GM12878 (cell line): ENCODE results near the gene VPS52. TPM values are rescaled to one million over a fixed set of nuclear protein-coding genes. Genes with fewer than 3 reads are reported as not detected.

Experiments
- ATAC-seq: fragments of 200-7000 bp; cut with Tn5 transposase; 3 replicates; pipeline ENCODE4 v1.9.1; 2020; ENCODE audit warnings: mild to moderate bottlenecking, moderate library complexity
- BruUV-seq: library from RNA; stranded (reverse); fragments of 400-500 nt; replicated peaks from 2 replicates; lab custom pipeline; 2021; lab: Mats Ljungman, UMichigan
- CTCF ChIA-PET: fragments of 300-600 bp; sonication (Branson Sonifier 250); formaldehyde crosslinking; extraction: SDS; loops from one replicate; lab custom pipeline; 2021; ENCODE audit warnings: inconsistent platforms; lab: Yijun Ruan, JAX
- POLR2A ChIA-PET: fragments of 350-600 bp; formaldehyde crosslinking; extraction: SDS; loops from one replicate; lab custom pipeline; 2021; ENCODE audit warnings: inconsistent platforms; lab: Charles Lee
- RAD21 ChIA-PET: fragments of 300-600 bp; sonication (Branson Sonifier 250); formaldehyde crosslinking; loops from one replicate; lab custom pipeline; 2023; ENCODE audit warnings: antibody characterized with exemption; ENCODE audit not compliant: unreplicated experiment; lab: Charles Lee
- SMC1A ChIA-PET: fragments of 300-600 bp; sonication (Branson Sonifier 250); formaldehyde crosslinking; loops from one replicate; lab custom pipeline; 2023; ENCODE audit not compliant: unreplicated experiment, uncharacterized antibody; lab: Charles Lee
- DNase-seq: peaks from one replicate; pipeline ENCODE4 v3.0.0-alpha.2; 2011; ENCODE audit warnings: low read depth, low spot score
- FAIRE-seq: peaks from 3 replicates; lab custom pipeline; 2011; peaks lifted over from hg19 to GRCh38; lab: Jason Lieb, UNC
- H2AFZ ChIP-seq: 2 replicates; pipeline ENCODE4 v1.6.0; 2011; ENCODE audit warnings: low read depth, low read length, control low read depth; ENCODE audit not compliant: control insufficient read depth
- H3K27ac ChIP-seq: 2 replicates; pipeline ENCODE4 v1.5.1; 2011; ENCODE audit warnings: control low read depth; ENCODE audit not compliant: control insufficient read depth, insufficient read depth
- H3K27me3 ChIP-seq, 2 experiments: replicated peaks in 1 of 2; 2 replicates each; pipeline versions ENCODE4 v1.6.0 to v1.6.1; 2011; ENCODE audit warnings: low read length in 1 of 2; ENCODE audit not compliant: control insufficient read depth in 2 of 2, insufficient read depth in 2 of 2
- H3K36me3 ChIP-seq, 2 experiments: 2 replicates each; pipeline ENCODE4 v1.5.1; 2011; ENCODE audit warnings: low read length in 1 of 2; ENCODE audit not compliant: control insufficient read depth in 2 of 2, insufficient read depth in 2 of 2
- H3K4me1 ChIP-seq: 2 replicates; pipeline ENCODE4 v1.6.1; 2011; ENCODE audit warnings: mild to moderate bottlenecking, low read length, moderate library complexity, mixed read lengths; ENCODE audit not compliant: control insufficient read depth, insufficient read depth
- H3K4me2 ChIP-seq: 2 replicates; pipeline ENCODE4 v1.6.0; 2011; ENCODE audit warnings: control low read depth; ENCODE audit not compliant: control insufficient read depth, insufficient read depth
- H3K4me3 ChIP-seq: fragments of 200-600 bp; sonication (generic); 2 replicates; pipeline ENCODE4 v1.5.1; 2016
- H3K79me2 ChIP-seq: 2 replicates; pipeline ENCODE4 v1.6.0; 2011; ENCODE audit warnings: low read length; ENCODE audit not compliant: control insufficient read depth, insufficient read depth
- H3K9ac ChIP-seq: 2 replicates; pipeline ENCODE4 v1.8.0; 2011; ENCODE audit warnings: low read length, control low read depth, mixed read lengths; ENCODE audit not compliant: control insufficient read depth, insufficient read depth
- H3K9me3 ChIP-seq: replicated peaks from 3 replicates; pipeline ENCODE4 v1.5.1; 2011; ENCODE audit warnings: mild to moderate bottlenecking, low read length; ENCODE audit not compliant: control insufficient read depth, insufficient read depth
- H4K20me1 ChIP-seq: 2 replicates; pipeline ENCODE4 v1.6.0; 2011; ENCODE audit not compliant: control insufficient read depth, insufficient read depth
- CEBPZ ChIP-seq: fragments of 150-350 bp; IDR thresholded peaks from 2 replicates; pipeline ENCODE4 v1.6.1; 2016; ENCODE audit warnings: low read depth, low read length
- EED ChIP-seq: sonication (generic); IDR thresholded peaks from 2 replicates; pipeline ENCODE4 v1.6.1; 2016; ENCODE audit warnings: antibody characterized with exemption, low read depth
- GABPA ChIP-seq: IDR thresholded peaks from 2 replicates; pipeline ENCODE4 v1.6.1; 2014; ENCODE audit warnings: antibody characterized with exemption, low read depth, mild to moderate bottlenecking, inconsistent platforms
- LARP7 ChIP-seq: fragments of 450-650 bp; IDR thresholded peaks from 2 replicates; pipeline ENCODE4 v1.6.1; 2017; ENCODE audit warnings: mild to moderate bottlenecking
- NR2F1 ChIP-seq: fragments of 450-650 bp; conservative IDR thresholded peaks from 2 replicates; pipeline ENCODE4 v1.6.1; 2017; ENCODE audit warnings: mild to moderate bottlenecking
- POLR2A ChIP-seq: IDR thresholded peaks from 2 replicates; pipeline ENCODE4 v1.6.1; 2011; ENCODE audit warnings: low read depth, mild to moderate bottlenecking, low read length
- POLR2AphosphoS5 ChIP-seq: IDR thresholded peaks from 2 replicates; pipeline ENCODE4 v1.6.1; 2011; ENCODE audit warnings: mild to moderate bottlenecking, low read length, inconsistent platforms
- POU2F2 ChIP-seq: IDR thresholded peaks from 3 replicates; pipeline ENCODE4 v1.6.1; 2011; ENCODE audit warnings: low read depth, mild to moderate bottlenecking, low read length, borderline replicate concordance
- RBBP5 ChIP-seq: fragments of 200-600 bp; sonication (generic); conservative IDR thresholded peaks from 2 replicates; pipeline ENCODE4 v1.6.1; 2016
- RCOR1 ChIP-seq: conservative IDR thresholded peaks from 2 replicates; pipeline ENCODE4 v1.6.1; 2012; ENCODE audit warnings: low read depth, low read length, improper control_type of control experiment
- SP1 ChIP-seq: IDR thresholded peaks from one replicate; pipeline ENCODE4 v1.6.1; 2011; ENCODE audit warnings: low read depth, low read length
- TAF1 ChIP-seq: IDR thresholded peaks from 2 replicates; pipeline ENCODE4 v1.6.1; 2011; ENCODE audit warnings: mild to moderate bottlenecking, low read depth, low read length, borderline replicate concordance
- USF2 ChIP-seq: IDR thresholded peaks from 2 replicates; pipeline ENCODE4 v1.6.1; 2011; ENCODE audit warnings: low read depth, low read length, improper control_type of control experiment, borderline replicate concordance
- ZBED1 ChIP-seq: IDR thresholded peaks from 2 replicates; pipeline ENCODE4 v1.6.1; 2016; ENCODE audit warnings: borderline replicate concordance
- ZNF207 ChIP-seq: fragments of 450-650 bp; IDR thresholded peaks from 2 replicates; pipeline ENCODE4 v1.6.1; 2014; ENCODE audit warnings: antibody characterized with exemption, mild to moderate bottlenecking, borderline replicate concordance
- ZZZ3 ChIP-seq: IDR thresholded peaks from 2 replicates; pipeline ENCODE4 v1.6.1; 2011; ENCODE audit warnings: low read depth; ENCODE audit not compliant: control insufficient read depth, insufficient read length
- WGBS: methylation state at CpG from one replicate; pipeline ENCODE4 v1.1.6; 2016; ENCODE audit warnings: low lambda C conversion rate; ENCODE audit not compliant: insufficient replicate concordance, insufficient coverage; ENCODE audit errors: missing lambda C conversion rate; 5-methylcytosine and 5-hydroxymethylcytosine counted together
- in situ Hi-C: fragments of 300-500 bp; cut with MboI; formaldehyde crosslinking; loops from 9 replicates; pipeline ENCODE4 v1.14.3; 2018; ENCODE audit warnings: mixed read lengths
- intact Hi-C: fragments of 100-400 bp; cut with micrococcal nuclease; formaldehyde crosslinking; loops from one replicate; pipeline ENCODE4 v1.14.2; 2022; ENCODE audit not compliant: unreplicated experiment
- polyA plus RNA-seq, 11 experiments: library from polyadenylated mRNA; depleted of rRNA in 4 of 11; unstranded in 6 of 11; stranded (reverse) in 5 of 11; fragments of >200 nt; fragmentation: Nextera tagmentation in 4 of 11; fragmentation: Illumina TruSeq in 1 of 11; extraction: Ambion mirVana in 4 of 11; extraction: Trizol in 1 of 11; gene quantifications; 1 replicate in 1 of 11; 2 replicates in 10 of 11; pipeline versions ENCODE4 v1.2.1 to v1.2.3, GENCODE V29; 2011 to 2016; ENCODE audit warnings: inconsistent platforms in 2 of 11, missing spikeins in 2 of 11, low read depth in 1 of 11
- total RNA-seq, 4 experiments: library from RNA; depleted of rRNA in 3 of 4; stranded (reverse); fragments of >200 nt in 3 of 4; fragmentation: Illumina TruSeq in 1 of 4; extraction: Trizol in 1 of 4; gene quantifications; 2 replicates each; pipeline versions ENCODE4 v1.2.1 to v1.2.3, GENCODE V29; 2013 to 2021

VPS52 gene
- total and polyA plus RNA-seq, 10 of the 15 experiments (the other 5 are each of a cell fraction or from before 2014, with no cell fraction given): 11.3 to 52.7 (median 36.7) TPM

- peak; percentile 1 for TF ChIP-seq ZZZ3
- TF ChIP-seq LARP7: peak; percentile 51; the same call in 1 of the 2 replicates
- TF ChIP-seq POLR2A: peak; percentile 11; the same call in 1 of the 2 replicates
- no peak for TF ChIP-seq POU2F2
- TF ChIP-seq POLR2AphosphoS5: peak; percentile 30; the same call in 1 of the 2 replicates
- peak; percentile 28; the same call in 1 of the 2 replicates for TF ChIP-seq RBBP5
- TF ChIP-seq RCOR1: no peak
- no peak for TF ChIP-seq EED
Measured at GRCh38 chr6:33272275-33273128, 826 bp upstream of the VPS52 start (continued).

GRCh38 chr6:33271117-33271467 is 584 bp downstream of the VPS52 start:
- H4K20me1 ChIP-seq: peaks cover 6% of the 10 kb centered on the region
- RAD21 ChIA-PET: interaction anchor here (0.9 to 2.1 kb wide), 9 partner anchors 18 to 308 kb away, joined by 3 to 11 read pairs (median 4); partner anchors contain the start of genes BAK1, PFDN6, RING1 and WDR46
- peak overlapping the region; percentile 97 for H3K27ac ChIP-seq
- H2AFZ ChIP-seq: peak overlapping the region; percentile 97
- in situ Hi-C loops: no loop called here
- 3% methylated on average over 7 of the region's 7 CpGs for WGBS
- H3K9ac ChIP-seq: peak overlapping the region; percentile 81
- H3K4me2 ChIP-seq: peak overlapping the region; percentile 75
- peaks cover 13% of the 10 kb centered on the region for H3K4me1 ChIP-seq
- FAIRE-seq: no peak
- peak overlapping the region; percentile 88 for H3K4me3 ChIP-seq
- peak; percentile 42 for ATAC-seq
- H3K9me3 ChIP-seq: no peaks in the 10 kb centered on the region
- peaks cover 19 to 26% of the 10 kb centered on the region in 2 experiments for H3K36me3 ChIP-seq
- intact Hi-C loops: no loop called here
- SMC1A ChIA-PET: interaction anchor here (0.9 to 2.0 kb wide), 9 partner anchors 12 to 160 kb away, joined by 4 to 8 read pairs (median 6); partner anchors contain the start of genes PFDN6, RGL2, RING1 and WDR46
- no peak for DNase-seq
- H3K27me3 ChIP-seq: no peaks in the 10 kb centered on the region
- H3K79me2 ChIP-seq: peaks cover 57% of the 10 kb centered on the region
- CTCF ChIA-PET: interaction anchor here (1.2 to 3.6 kb wide), 10 partner anchors 10 to 195 kb away, joined by 3 to 23 read pairs (median 4); partner anchors contain the start of genes HLA-DPB1, RING1 and ZBTB22
- POLR2A ChIA-PET: interaction anchor here (0.5 to 5.4 kb wide), 20 partner anchors 10 to 416 kb away, joined by 3 to 60 read pairs (median 6); partner anchors contain the start of genes HLA-DPB1, PFDN6, RGL2 and RING1
- TSS peak; percentile 85 for BruUV-seq
- TF ChIP-seq SP1: no peak
- no peak for TF ChIP-seq USF2
- TF ChIP-seq ZBED1: no peak
- TF ChIP-seq TAF1: no peak
- no peak for TF ChIP-seq CEBPZ
- TF ChIP-seq GABPA: no peak
- TF ChIP-seq ZNF207: no peak
- TF ChIP-seq NR2F1: no peak
